Measurements from ENCODE around the gene TBC1D17.
A peak's percentile ranks its signal among the peaks of the same experiment; 100 is the strongest.

The TBC1D17 gene

DNA sequence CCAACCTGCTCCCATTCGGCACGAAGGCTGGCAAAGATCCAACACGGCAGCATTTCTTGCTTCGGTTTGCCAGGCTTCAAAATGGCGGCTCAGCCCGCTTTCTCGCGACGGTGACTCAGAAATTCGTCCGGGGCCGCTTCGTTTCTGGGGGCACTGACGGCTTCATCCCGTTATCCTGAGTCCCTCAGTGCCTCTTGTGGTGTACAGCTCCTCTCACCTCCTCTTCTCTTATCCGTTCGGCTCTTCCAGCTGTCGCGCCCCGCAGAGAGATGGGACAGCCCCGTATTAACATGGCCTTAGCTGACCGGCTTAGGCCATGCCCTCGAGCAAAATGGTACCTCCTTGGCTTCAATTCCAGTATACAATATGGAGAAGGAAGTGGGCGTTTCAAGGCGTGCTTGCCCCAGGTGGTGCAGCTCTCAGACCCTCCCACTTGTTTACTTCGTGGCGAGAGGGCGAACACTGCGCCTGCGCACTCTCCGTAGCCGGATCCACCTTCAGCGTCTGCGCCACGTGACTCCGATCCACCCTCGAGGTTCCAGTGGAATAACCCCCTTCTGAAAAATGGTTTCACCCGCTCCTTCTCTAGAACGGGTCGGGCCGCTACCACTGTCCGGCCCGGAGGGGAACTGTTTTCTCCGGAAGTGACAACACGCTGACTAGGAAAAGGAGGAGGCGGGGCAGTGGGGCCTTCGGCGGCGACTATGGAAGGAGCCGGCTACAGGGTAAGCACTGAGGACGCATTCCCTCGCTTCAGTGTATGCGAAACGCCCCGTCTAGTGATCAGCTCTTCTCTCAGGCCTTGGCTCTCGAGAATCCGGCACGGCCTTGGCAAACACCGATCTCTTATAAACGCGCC is at the start of gene TBC1D17, which contains the start of gene AKT1S1:
Gene TBC1D17 (plus strand): TSS at position 683 of the 859 bp plus-strand sequence. CDS start 22 bp downstream, at position 705.
Gene AKT1S1 (minus strand): TSS at position 336 of the 859 bp plus-strand sequence. CDS start 4,060 bp downstream, outside the sequence.
- peak; percentile 99 for DNase-seq (ENCODE audit: low spot score)

DNA sequence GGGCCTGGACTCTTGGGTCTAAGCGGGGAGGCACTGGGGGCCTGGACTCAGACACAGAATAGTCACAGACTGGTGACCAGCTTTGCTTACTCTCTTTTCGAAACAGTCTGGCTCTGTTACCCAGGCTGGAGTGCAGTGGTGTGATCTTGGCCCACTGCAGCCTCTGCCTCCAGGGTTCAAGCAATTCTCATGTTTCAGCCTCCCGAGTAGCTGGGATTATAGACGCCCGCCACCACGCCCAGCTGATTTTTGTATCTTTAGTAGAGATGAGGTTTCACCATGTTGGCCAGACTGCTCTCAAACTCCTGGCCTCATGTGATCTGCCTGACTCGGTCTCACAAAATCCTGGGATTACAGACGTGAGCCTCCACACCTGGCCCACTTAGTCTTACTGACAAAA is 48.3 kb upstream of the TBC1D17 start:
- no peak for DNase-seq (ENCODE audit: low spot score)

DNA sequence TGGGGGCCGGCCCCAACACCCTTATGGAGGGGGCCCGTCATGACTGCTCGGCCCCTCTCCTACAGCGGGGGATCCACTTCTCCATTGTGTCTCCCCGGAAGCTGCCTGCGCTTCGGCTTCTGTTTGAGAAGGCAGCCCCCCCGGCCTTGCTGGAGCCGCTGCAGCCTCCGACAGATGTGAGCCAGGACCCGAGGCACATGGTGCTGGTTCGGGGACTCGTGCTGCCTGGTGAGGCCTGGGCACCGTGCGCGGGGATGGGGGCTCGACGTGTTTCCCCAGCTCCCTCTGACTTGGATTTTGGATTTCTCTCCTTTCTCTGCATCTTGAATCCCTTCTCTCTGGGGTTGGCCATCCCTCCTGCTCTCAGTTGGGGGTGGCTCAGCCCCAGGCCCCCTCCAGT is 47.8 kb upstream of the TBC1D17 start:
- DNase-seq (ENCODE audit: low spot score), result no peak

DNA sequence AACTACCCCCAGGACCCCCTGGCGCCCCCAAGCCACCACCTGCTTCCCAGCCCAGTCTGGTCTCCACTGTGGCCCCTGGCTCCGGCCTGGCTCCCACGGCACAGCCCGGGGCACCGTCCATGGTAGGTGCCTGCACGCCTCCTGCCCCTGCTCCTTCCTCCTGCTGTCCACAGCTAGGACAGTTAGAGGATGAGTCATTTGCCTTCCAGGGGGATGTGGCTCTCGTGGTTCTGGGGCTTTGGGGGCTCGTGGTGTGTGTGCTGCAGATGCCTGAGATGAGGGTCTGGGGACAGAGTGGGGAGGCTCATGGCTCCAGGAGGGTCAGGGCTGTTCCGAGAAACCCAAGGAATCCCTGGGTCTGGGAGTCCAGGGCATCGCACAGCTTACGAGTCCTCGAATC is 46.7 kb upstream of the TBC1D17 start:
- no peak for DNase-seq (ENCODE audit: low spot score)

DNA sequence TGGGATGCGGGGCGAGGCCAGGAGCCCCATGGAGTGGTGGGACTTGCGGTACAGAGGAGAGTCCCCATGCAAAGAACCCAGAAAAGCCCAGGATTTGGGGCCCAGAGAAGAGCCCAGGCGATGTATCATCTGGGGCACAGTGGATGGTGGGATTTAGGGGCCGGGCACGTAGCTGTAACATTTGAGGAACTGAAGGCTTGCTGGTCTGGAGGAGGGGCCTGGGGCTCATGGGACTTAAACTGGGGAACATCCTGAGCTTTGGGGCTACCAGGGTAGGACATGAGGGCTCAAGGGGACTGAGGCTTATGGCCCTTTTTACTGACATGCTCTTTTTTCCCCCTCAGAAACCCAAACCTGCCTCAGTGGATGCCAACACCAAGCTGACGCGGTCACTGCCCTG is 45.9 kb upstream of the TBC1D17 start:
- no peak for DNase-seq (ENCODE audit: low spot score)

DNA sequence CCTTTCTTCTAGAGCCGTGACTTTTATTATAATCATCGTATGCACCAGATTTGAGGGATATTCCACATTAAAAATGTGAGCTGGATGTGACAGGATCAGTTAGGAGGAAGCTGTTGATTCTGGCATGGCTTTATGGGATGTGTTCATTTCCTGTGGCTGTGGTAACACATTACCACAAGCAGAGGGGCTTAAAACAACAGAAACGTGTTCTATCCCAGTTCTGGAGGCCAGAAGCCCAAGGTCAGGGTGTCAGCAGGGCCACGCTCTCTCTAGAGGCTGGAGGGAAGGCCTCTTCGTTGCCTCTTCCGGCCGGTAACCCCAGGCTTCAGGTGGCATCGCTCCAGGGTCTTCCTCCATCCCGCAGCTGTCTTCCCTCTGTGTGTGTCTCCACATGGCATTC is 44.9 kb upstream of the TBC1D17 start:
- DNase-seq (ENCODE audit: low spot score), result no peak

DNA sequence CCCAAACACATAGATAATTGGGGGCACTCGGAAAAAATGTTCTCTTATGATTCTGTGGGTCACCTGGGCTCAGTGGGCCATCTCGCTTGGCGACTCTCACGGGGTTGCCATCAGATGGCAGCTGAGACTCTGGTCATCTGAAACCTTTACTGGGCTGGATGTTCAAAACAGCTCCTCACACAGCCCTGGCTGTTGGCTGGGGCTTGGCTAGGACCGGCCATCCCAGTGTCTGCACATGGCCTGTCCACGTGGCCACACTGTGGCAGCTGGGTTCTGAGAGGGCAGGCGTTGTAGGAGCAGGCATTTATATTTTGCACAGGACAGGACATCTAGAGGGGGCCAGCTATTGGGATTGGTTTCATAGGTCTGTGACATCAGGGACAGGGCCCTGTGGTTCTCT is 43.9 kb upstream of the TBC1D17 start:
- DNase-seq (ENCODE audit: low spot score), result no peak

DNA sequence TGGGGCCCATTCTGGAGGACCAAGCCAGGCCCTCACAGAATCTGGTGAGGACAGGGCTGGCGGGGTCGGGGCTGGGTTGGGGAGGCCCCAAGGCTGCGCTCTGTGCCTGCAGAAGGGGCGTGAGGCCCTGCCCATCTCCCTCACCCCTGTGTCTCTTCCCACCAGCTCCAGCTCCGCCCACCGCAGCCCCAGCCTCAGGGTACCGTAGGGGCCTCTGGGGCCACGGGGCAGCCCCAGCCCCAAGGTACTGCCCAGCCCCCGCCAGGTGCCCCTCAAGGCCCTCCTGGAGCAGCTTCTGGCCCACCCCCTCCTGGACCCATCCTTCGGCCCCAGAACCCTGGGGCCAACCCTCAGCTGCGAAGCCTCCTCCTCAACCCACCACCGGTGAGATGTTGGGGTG is 41.9 kb upstream of the TBC1D17 start:
- DNase-seq (ENCODE audit: low spot score), result no peak

DNA sequence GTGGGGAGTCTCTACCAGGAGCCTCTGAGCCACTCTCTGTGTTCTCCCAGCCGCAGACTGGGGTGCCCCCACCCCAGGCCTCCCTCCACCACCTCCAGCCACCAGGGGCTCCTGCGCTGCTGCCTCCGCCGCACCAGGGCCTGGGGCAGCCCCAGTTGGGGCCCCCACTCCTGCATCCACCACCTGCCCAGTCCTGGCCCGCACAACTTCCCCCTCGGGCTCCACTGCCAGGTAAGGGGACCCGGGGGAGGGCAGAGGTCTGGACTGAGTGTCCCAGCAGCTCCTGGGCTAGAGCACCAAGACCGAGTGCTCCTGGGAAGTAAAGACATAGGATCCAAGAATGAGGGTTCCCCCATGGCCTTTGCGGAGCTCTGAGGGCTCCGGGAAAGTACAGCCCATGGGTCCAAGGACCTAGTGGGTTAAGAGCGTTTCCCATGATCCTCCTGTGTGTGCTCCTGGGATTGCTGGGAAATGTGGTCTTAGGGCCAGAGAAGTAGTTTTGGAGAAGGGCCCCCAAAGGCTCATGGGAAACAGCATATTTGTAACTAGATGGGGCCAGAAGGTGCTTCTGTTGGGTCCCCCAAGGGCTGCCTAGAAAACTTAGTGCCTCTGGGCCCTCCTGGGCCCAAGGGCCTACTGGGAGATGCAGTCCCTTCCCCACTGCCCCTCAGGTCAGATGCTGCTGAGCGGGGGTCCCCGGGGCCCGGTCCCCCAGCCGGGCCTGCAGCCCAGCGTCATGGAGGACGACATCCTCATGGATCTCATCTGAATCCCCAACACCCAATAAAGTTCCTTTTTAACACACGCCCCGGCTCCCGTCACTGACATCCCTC is 41.1 kb upstream of the TBC1D17 start:
- DNase-seq (ENCODE audit: low spot score), result no peak

DNA sequence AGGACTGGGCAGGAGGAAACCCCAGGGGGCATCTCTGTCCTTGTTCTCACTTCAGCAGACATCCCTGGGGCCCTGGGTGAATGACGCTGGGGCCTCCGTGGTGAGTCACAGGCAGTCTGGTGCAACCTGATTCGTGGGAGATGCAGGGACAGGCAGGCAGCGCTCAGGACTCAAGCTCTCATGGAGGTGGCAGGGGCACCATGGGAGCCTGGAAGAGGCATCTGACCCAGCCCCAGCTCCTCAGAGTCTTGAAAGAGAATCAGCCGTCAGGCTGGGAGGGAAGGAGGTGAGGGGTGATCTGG is 40.5 kb upstream of the TBC1D17 start:
- no peak for DNase-seq (ENCODE audit: low spot score)

DNA sequence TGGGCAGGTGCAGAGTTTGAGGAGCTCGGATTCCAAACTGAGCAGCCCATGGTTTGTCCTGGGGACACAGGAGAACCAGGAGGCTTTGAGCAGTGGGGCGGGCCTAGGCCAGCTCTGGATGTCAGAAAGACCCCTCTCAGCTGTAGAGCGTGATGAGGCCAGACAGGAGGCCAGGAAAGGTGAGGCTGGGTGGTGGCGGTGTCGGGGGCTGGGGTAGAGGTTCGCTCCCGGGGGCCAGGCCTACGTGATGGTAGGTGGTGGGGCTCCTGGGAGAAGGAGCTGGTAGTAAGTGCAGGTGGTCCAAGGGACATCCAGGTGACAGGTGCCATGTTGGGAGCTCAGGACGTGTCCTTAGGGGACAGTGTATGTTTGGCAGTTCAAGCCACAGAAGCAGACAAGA is 40.1 kb upstream of the TBC1D17 start:
- no peak for DNase-seq (ENCODE audit: low spot score)

DNA sequence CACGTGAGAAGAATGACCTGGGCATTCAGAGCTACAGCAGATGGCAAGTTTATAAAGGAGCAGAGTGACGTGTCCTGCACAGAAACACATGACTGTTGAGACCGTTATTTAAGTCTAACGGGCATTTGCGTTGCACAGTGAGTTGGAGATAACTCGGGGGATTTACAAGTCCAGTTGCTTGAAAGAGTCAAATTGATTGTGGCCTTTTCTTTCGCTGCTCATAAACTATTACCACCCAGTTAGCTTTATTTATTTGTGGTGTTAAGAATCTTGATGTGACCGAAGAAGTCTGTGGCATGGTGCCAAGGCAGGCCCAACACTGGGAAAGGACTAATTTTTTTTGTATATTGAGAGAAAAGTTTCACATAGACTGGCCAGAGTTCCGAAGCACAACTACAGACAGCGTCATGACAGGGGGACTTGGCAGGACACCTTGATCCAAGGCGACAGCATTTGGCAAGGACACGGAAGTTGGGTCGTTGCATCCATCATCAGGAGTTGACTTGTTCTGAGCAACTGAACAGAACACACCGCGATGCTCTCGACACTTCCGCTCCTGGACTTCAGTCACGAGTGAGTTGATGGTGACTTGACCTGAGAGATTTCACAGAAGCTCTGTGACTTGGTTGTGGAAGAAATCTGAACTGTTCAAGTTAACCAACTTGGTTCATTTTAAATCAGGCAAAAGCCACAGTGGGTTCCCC is 38.5 kb upstream of the TBC1D17 start:
- no peak for DNase-seq (ENCODE audit: low spot score)

DNA sequence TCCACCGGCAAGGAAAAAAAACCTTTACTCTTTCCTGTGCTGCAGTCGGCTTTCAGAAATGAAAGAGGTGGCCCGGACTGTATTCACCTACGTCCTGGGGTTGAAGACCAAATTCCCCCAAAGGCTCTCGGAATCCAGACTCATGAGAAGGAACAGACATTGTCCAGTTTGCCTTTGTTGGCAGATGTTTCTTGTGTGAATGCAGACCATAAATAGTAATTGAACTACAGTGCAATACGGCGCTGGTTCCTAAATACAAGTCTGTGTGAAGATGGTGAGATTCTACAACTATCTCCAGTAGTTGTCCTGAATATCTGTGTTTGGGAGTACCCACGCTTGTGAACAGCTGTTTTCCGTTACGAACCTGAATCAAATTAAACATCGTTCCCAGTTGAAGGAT is 37.8 kb upstream of the TBC1D17 start:
- no peak for DNase-seq (ENCODE audit: low spot score)

DNA sequence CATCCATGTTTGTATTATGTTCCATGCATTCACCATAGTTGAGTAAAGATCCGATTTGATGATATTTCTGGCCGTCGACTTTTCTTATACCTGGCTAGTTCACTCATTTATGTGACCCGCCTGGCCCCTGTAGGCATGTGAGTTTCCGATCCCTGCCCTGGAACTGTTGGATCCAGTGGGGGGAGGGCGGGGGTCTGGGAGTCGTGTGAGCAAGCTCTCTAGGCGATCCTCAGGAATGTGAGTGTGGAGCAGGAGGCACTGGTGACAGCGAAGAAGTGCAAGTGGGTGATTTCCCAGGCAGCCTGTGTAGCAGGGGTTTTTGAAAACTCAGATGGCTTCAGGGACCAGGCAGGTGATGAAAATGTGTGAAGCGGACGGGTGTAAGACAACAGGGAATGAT is 37.2 kb upstream of the TBC1D17 start:
- DNase-seq (ENCODE audit: low spot score), result no peak

DNA sequence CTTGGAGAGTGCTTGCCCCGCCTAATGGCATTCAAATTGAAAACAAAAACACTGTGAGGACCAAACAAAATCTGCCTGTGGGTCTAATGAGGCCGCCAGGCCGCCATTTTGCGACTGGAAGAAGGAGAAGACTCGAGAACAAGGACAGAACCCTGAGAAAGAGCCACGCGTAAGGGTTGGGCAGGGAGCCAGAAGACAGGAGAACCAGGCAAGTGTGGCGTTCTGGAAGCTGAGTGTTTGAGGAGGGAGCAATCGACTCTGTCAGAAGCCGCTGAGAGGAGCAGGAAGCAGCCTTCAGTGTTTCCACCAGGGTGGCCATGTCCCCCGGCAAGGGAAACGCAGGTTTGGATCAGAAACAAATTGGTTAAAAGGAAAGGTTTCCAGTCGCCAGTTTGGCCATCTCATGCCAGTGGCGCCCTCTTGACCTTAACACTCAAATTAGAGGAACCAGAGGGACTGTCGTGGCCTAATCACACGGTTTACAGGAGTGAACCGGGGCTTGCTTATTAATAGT is 36.7 kb upstream of the TBC1D17 start:
- DNase-seq (ENCODE audit: low spot score), result no peak

DNA sequence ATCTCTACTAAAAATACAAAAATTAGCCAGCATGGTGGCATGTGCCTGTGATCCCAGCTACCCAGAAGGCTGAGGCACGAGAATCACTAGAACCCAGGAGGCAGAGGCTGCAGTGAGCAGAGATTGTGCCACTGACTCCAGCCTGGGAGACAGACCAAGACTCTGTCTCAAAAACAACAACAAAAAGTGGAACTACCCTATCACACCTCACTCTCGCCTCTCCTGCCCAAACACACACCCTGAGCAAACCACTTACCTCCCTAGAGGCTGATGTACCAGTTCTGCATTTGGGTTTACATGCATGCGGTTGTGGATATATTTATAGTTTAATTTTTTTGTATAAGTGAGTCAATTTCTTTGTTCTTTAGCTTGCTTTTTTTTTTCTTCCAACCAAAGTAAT is 34.2 kb upstream of the TBC1D17 start:
- no peak for DNase-seq (ENCODE audit: low spot score)

DNA sequence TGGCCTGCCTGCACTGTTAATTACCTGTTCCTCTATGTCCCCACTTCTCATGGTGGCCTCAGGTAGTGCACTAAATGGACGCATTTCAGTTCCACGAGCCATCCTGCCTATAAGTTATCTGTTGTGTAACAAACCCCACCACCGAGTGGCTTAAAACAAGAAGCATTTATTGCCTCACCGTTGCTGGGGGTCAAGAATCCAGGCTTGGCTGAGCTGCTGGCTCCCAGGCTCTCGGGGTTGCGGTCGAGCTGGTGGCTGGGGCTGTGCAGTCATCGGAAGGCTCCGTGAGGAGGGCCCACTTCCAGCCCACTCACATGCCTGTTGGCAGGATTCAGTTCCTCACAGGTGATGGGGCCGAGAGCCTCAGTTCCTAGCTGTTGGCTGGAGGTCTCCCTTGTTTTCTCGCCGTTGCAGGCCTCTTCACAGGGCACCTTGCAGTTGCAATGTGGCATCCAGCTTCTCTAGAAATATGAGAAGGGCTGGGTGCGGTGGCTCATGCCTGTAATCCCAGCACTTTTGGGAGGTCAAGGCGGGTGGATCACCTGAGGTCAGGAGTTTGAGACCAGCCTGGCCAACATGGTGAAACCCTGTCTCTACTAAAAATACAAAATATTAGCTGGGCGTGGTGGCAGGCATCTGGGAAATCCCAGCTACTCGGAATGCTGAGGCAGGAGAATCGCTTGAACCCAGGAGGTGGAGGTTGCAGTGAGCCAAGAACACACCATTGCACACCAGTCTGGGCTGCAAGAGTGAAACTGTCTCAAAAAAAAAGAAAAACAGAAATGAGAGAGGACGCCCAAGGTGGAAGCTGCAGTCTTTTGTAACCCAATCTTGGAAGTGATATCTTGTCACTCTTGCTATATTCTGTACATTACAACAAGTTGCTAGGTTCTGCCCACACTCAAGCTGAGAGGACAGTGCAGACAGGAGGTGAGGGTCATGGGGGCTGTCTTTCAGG is 33.1 kb upstream of the TBC1D17 start:
- no peak for DNase-seq (ENCODE audit: low spot score)

DNA sequence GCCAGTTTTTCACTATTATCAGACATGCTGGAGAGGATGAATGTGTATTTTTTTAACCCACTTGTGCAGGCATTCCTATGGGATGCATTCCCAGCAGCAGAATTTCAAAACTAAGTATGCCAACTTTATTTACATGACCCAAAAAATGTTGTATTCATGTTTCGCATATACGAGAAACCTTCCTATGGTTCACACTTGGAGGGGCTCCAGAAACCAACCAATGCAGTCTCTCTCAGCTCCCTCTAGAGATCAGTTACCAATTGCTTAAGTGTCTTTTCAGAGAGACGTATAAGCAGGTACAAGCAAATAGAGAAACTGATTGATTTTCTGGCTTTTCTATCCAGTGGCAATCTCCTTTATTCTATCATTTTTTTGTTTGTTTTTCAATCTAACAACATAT is 32.1 kb upstream of the TBC1D17 start:
- no peak for DNase-seq (ENCODE audit: low spot score)

DNA sequence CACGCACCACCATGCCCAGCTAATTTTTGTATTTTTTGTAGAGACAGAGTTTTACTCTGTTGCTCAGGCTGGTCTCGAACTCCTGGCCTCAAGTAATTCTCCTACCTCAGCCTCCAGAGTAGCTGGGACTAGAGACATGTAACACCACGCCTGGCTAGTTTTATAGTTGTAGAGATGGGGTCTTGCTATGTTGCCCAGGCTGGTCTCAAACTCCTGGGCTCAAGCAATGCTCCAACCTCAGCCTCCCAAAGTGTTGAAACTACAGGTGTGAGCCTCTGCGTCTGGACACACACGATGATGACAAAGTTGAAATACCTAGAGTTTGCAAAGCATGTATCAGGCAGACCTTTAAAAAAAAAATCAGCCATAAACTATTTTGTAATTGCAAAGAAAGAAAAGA is 31.1 kb upstream of the TBC1D17 start:
- DNase-seq (ENCODE audit: low spot score), result no peak

DNA sequence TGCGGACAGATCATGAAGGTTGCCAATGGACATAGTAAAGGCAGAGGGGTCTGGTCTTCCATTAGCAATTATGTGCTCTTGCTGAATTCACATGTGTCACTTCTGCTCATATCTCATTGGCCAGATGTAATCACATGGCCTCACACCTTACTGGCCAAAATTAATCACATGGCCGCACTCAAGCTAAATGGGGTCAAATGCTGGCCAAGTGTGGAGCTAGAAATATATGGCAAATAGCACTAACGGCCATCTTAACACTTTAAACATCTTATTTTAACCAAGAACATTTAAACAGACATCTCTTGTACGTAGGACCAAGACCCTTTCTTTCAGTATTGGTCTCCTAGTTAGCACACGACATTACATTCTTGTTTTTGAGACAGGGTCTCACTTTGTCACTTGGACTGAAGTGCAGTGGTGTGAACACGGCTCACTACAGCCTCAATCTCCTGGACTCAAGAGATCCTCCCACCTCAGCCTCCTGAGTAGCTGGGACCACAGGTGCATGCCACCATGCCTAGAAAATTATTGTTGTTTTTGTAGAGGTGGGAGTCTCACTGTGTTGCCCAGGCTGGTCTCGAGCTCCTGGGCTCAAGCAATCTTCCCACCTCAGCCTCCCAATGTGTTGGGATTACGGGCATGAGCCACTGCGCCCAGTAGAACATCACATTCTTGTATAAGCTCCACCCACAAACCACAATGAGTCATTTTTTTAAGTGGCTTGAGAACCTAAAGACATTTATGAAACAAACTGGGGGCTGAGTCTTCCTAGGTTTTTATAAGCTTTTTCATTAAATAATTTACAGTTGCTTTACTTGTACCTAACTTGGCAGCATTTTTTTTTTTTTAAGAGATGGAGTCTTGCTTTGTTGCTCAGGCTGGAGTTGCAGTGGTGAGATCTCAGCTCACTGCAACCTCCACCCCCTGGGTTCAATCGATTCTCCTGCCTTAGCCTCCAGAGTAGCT is 29.5 kb upstream of the TBC1D17 start:
- DNase-seq (ENCODE audit: low spot score), result peak; percentile 56

Data from activated CD4-positive, alpha-beta T cell treated with anti-CD3 and anti-CD28 coated beads, Interleukin-2, Interleukin-4, amounts not matched to agents 100 ng/mL and 50 ng/mL, durations not matched to agents 16 hours and 8 hours (primary cell).